Chondrocyte (in vitro differentiated cells): ENCODE results near the gene PARP11. TPM values are rescaled to one million over a fixed set of nuclear protein-coding genes. Genes with fewer than 3 reads are reported as not detected.

ENCODE experiments used
- DNase-seq: peaks from one replicate; pipeline ENCODE4 v3.0.0; 2021; ENCODE audit warnings: mixed read lengths, low spot score
- H3K27ac Mint-ChIP-seq: one replicate; pipeline ENCODE4 v1.8.0; 2021; ENCODE audit warnings: mild to moderate bottlenecking, moderate library complexity, mixed read lengths; ENCODE audit not compliant: unreplicated experiment
- H3K27me3 Mint-ChIP-seq: 2 replicates; pipeline ENCODE4 v1.8.0; 2021; ENCODE audit warnings: low read depth, mixed read lengths
- H3K36me3 Mint-ChIP-seq: 2 replicates; pipeline ENCODE4 v1.8.0; 2021; ENCODE audit warnings: low read depth, mixed read lengths
- H3K4me1 Mint-ChIP-seq: 2 replicates; pipeline ENCODE4 v1.8.0; 2021; ENCODE audit warnings: low read depth, mild to moderate bottlenecking, mixed read lengths
- H3K4me3 Mint-ChIP-seq: one replicate; pipeline ENCODE4 v1.8.0; 2021; ENCODE audit warnings: mild to moderate bottlenecking, moderate library complexity, mixed read lengths; ENCODE audit not compliant: unreplicated experiment
- H3K9me3 Mint-ChIP-seq: 2 replicates; pipeline ENCODE4 v1.8.0; 2021; ENCODE audit warnings: low read depth, mixed read lengths
- CTCF ChIP-seq: fragments of 200-600 bp; sonication (generic); IDR thresholded peaks from 2 replicates; pipeline ENCODE4 v1.5.0; 2021; ENCODE audit warnings: antibody characterized with exemption, mild to moderate bottlenecking, moderate library complexity
- long read RNA-seq: library from polyadenylated mRNA; stranded (forward); transcript quantifications from one replicate; pipeline ENCODE4 v2.0.0, GENCODE V29; 2021
- total RNA-seq: library from RNA; stranded (reverse); gene quantifications from 3 replicates; pipeline ENCODE4 v1.2.1, GENCODE V29; 2021

The PARP11 gene, protein sequence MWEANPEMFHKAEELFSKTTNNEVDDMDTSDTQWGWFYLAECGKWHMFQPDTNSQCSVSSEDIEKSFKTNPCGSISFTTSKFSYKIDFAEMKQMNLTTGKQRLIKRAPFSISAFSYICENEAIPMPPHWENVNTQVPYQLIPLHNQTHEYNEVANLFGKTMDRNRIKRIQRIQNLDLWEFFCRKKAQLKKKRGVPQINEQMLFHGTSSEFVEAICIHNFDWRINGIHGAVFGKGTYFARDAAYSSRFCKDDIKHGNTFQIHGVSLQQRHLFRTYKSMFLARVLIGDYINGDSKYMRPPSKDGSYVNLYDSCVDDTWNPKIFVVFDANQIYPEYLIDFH
- total RNA-seq: 7.1 to 10.2 TPM (median 7.1 TPM) in 3 replicates
- long read RNA-seq, full-length matches to known transcripts: 12 of 20 reads
- long read RNA-seq, partial matches to known transcripts: 5 of 20 reads
- long read RNA-seq, other reads (novel, unspliced or antisense): 3 of 20 reads

DNA sequence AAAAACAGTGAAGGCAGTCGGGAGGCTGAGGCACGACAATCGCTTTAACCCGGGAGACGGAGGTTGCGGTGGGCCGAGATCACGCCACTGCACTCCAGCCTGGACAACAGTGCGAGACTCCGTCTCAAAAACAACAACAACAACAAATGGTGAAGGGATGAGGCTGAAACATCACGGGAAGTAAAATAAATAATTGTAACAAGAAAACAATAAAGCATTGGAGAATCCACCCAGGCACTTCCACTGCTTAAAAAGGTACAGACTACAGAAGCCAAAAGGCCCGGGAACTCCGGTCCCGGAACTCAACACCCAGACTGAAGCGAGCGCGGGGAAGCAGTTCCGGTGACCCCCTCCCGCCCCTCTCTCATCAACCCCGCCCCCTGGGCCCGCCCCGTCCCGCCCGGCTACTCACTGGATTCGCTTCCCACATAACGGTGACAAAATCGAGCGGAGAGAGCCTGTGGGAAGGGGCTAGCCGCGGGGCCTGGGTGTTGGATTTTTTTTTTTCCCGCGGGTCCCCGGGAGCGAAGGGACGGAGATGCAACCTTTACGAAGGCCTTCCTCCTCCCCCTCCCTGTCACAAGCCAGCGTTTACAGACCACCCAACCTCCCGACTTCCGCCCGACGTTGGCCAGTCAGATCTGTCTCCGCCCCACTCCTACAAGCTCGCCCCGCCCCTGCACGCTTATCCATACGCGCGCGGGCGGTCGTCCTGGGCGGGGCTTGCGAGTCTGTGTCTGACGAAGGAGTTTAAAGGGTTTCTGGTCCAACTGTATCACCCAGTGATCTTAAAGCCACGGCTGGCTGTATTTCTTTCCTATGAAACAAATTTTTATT is at the start of gene PARP11:
TSS of gene PARP11 (minus strand) at position 600 of the 837 bp plus-strand sequence. CDS start at position 430, 170 bp downstream.
- Mint-ChIP-seq H3K4me1 (peaks cover 21% of the 10 kb centered on the region), H3K27me3 (peaks cover 12% of the 10 kb centered on the region), H3K36me3 (peaks cover 2% of the 10 kb centered on the region), H3K9me3 (peaks cover 5% of the 10 kb centered on the region), H3K27ac (peak within 1 kb of the TSS; percentile 94), H3K4me3 (peak within 1 kb of the TSS; percentile 89)
- no peak for TF ChIP-seq CTCF
- DNase-seq: peak; percentile 98

DNA sequence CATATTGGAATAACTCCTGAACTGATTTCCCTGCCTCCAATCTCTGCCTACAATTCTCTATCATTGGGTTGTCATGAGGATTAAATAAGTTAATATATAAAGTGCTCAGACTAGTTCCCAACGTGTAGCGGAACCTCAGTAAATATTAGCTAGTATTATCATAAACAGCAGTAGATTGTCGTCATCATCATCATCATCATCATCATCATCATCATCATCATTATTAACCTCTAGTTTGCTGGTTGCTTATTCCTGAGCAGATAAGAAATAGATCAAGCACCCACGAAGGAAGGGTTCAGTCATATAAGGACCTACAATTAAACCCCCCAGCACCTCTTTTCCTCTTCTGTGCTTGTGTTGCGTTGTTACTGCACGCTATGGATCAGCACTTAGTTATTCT is 48.8 kb upstream of the PARP11 start:
- Mint-ChIP-seq H3K27me3 (peaks cover 27% of the 10 kb centered on the region), H3K4me3 (no peak overlapping the region), H3K4me1 (no peaks in the 10 kb centered on the region), H3K27ac (no peak overlapping the region), H3K36me3 (no peaks in the 10 kb centered on the region), H3K9me3 (no peaks in the 10 kb centered on the region)
- DNase-seq: no peak
- TF ChIP-seq CTCF: no peak

- peaks cover 30% of the 10 kb centered on the region for H3K27me3 Mint-ChIP-seq
- no peak overlapping the region for H3K4me3 Mint-ChIP-seq
- no peaks in the 10 kb centered on the region for H3K9me3 Mint-ChIP-seq
- H3K27ac Mint-ChIP-seq: no peak overlapping the region
- DNase-seq: no peak
- no peaks in the 10 kb centered on the region for H3K36me3 Mint-ChIP-seq
- TF ChIP-seq CTCF: no peak
- no peaks in the 10 kb centered on the region for H3K4me1 Mint-ChIP-seq
These were observed 48.3 kb upstream of the PARP11 start for GRCh38 chr12:3921526-3921925.

GRCh38 chr12:3921151-3921471 is 47.9 kb upstream of the PARP11 start:
- H3K36me3 Mint-ChIP-seq: no peaks in the 10 kb centered on the region
- no peak overlapping the region for H3K27ac Mint-ChIP-seq
- H3K4me1 Mint-ChIP-seq: no peaks in the 10 kb centered on the region
- DNase-seq: no peak
- H3K4me3 Mint-ChIP-seq: no peak overlapping the region
- no peak for TF ChIP-seq CTCF
- H3K9me3 Mint-ChIP-seq: no peaks in the 10 kb centered on the region
- peaks cover 34% of the 10 kb centered on the region for H3K27me3 Mint-ChIP-seq

- no peaks in the 10 kb centered on the region for H3K9me3 Mint-ChIP-seq
- no peak overlapping the region for H3K4me3 Mint-ChIP-seq
- H3K36me3 Mint-ChIP-seq: no peaks in the 10 kb centered on the region
- no peak for DNase-seq
- no peaks in the 10 kb centered on the region for H3K4me1 Mint-ChIP-seq
- no peak for TF ChIP-seq CTCF
- H3K27me3 Mint-ChIP-seq: peaks cover 37% of the 10 kb centered on the region
- H3K27ac Mint-ChIP-seq: no peak overlapping the region
These were observed 47.4 kb upstream of the PARP11 start for GRCh38 chr12:3920351-3921150.
